Measurements from ENCODE around the gene CHRNA3.
"Not testable (repeated sequence)": the region's sequence is repeated elsewhere in the genome, so short reads cannot be mapped to it uniquely, and the experiment has no call there.

CHRNA3 gene

DNA sequence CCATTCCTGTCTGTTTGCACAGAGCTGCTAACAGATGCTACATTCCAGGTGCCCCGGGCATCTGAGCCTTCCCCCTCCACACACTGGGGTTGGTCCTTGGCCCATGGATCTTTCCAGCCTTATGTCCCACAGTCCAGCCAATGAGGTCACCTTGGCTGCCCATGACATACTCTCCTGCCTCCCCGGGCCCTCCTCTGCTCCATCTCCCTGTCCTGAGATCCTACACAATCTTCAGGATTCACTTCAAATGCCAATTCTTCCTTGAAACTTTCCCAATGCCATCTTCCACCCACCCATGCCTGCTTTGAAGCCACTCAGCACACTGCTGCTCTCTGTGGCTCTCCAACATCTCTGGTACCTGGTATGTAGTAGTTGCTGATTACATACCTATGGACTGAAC, 4.3 kb downstream of the CHRNA3 start:
- no peak for DNase-seq

GRCh38 chr15:78615151-78615589, 5.6 kb downstream of the CHRNA3 start:
- DNase-seq: no peak

DNA sequence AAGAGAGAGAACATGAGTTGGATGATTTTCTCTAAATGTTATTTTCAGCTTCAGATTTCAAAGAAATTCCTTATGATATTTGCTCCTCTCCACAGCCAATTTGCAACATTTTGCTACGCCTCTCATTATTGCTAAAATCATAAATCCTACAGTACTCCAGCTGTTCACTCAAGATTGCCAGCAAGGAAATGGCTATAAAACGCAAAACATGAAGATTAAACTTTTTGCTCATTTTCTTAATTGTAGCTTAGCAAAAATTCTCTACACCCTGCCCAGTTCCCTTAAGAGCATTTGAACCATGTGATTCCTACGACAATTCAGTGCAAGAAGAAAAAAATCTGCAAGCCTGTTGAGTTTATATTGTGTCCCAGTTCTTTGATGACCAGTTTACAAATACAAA, 6.8 kb downstream of the CHRNA3 start:
- no peak for DNase-seq

DNA sequence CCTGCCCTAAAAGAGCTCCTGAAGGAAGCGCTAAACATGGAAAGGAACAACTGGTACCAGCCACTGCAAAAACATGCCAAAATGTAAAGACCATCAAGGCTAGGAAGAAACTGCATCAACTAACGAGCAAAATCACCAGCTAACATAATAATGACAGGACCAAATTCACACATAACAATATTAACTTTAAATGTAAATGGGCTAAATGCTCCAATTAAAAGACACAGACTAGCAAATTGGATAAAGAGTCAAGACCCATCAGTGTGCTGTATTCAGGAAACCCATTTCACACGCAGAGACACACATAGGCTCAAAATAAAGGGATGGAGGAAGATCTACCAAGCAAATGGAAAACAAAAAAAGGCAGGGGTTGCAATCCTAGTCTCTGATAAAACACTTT, 11.2 kb downstream of the CHRNA3 start:
- not testable (repeated sequence) for DNase-seq

GRCh38 chr15:78605680-78606079, 15.1 kb downstream of the CHRNA3 start:
- DNase-seq: no peak

GRCh38 chr15:78605201-78605600, 15.6 kb downstream of the CHRNA3 start:
- DNase-seq: no peak

DNA sequence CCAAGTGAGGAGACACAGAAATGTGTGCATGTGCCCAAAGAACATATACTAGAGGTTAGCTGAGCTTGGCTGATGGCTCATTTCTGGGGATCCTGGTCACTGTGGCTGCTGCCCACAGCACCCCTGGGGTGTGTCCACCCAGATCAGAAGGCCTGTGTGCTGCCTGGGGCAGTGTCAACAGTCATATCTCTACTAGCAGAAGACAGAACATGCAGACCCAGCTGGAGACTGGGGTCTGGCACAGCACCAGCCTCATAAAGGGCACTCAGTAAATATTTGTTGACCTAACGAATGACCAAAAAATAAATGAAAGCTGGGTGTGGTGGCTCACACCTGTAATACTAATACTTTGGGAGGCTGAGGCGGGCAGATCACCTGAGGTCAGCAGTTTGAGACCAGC, 16.4 kb downstream of the CHRNA3 start:
- DNase-seq: no peak

GRCh38 chr15:78603467-78603866, 17.3 kb downstream of the CHRNA3 start:
- no peak for DNase-seq

DNA sequence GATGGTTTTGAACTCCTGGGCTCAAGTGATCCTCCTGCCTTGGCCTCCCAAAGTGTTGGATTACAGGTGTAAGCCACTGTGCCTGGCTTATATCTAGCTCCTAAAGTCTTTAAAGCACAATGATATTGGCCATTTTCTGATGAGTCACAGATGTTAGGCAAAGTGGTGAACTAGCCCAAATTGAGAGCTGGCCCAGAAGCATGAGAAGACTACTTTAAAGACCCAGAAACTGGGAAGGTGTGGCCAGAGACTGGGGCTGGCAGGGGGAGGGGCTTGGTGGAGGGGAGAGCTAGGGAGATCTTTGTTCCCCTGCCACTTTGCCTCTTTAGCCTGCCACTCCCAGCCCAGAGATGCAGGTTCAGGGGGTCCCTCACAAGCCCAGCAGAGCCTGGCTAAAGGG, 21.6 kb downstream of the CHRNA3 start:
- no peak for DNase-seq

- no peak for DNase-seq
Observed at GRCh38 chr15:78598348-78598747, 22.4 kb downstream of the CHRNA3 start.

GRCh38 chr15:78597583-78597982, 23.2 kb downstream of the CHRNA3 start:
- DNase-seq: no peak

GRCh38 chr15:78574944-78575343, 45.9 kb downstream of the CHRNA3 start:
- DNase-seq: no peak

- DNase-seq: no peak
Observed at GRCh38 chr15:78573416-78573815, 47.4 kb downstream of the CHRNA3 start.

DNA sequence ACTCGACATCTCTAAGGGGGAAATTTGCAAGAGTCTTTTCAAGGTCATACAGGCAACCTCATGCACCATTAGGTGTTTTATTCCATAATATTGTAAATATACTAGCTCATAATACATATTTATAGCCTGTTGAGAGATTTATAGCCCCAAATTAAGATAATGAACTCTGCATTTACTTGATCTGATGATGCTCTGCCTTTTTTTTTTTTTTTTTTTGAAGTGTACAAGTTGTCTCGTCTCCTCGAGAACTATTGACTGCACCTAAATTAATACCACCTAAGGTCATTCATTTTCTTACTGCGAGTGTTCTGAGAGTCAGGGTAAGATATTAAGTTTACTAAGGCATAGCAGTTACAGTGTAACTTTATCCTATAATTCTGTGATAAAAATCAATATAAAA, 49.4 kb downstream of the CHRNA3 start:
- no peak for DNase-seq

DNA sequence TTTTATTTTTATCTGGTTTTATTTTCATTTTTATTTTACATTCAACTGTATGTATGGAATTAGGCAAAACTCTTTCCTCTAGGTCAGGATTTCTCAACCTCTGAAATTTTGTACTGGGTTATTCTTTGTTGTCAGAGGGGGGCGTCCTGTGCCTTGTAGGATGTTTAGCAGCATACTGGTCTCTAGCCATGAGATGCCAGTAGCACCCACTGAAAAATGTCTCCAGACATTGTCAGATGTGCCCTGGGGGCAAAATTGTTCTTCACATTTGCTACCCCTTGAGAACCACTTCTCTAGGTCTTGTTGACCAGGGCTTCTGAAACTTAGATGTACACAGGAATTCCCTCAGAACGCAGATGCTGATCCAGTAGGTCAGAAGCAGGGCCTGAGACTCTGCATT, 50.1 kb downstream of the CHRNA3 start:
- no peak for DNase-seq

- DNase-seq: no peak
Observed at GRCh38 chr15:78567531-78567930, 53.3 kb downstream of the CHRNA3 start.

DNA sequence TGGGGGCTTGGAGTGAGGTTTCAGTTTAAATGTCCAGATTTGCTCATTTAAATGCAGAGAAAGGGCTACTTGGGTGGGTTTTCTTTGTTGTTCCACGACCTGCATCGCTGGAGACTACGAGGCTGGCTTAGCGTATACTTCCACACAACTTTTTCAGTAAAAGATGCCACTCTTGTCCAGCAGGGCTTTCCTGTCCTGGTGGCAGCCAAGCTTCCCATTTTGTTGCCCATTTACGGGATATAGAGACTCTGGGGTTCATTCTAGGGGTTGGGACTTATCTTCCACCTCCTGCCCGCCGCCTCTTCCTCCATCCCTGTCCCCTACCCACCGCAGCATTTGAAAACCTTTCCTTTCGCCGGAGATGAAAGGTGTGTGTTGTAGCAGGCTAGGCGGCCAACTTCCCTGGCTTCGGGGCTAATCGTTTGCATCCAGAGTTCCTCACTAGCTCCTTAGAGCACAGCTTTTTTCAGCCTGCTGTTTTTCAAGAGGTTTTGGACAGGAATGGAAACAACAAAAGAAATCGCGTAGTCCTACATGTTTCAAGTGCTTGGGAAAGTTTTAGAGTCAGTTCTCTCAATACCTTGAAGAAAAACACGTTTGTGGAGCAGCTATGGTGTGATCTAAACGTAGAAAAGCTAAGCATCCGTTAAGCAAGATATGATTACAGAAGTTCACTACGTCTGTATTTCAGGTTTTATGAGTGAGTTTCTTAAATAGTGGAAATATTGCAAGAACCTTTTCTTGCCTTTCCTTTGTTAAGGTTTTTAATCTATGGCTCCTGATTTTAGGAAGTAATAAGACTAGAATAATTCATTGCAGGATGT, 54.6 kb downstream of the CHRNA3 start:
- DNase-seq: peak; percentile 15

DNA sequence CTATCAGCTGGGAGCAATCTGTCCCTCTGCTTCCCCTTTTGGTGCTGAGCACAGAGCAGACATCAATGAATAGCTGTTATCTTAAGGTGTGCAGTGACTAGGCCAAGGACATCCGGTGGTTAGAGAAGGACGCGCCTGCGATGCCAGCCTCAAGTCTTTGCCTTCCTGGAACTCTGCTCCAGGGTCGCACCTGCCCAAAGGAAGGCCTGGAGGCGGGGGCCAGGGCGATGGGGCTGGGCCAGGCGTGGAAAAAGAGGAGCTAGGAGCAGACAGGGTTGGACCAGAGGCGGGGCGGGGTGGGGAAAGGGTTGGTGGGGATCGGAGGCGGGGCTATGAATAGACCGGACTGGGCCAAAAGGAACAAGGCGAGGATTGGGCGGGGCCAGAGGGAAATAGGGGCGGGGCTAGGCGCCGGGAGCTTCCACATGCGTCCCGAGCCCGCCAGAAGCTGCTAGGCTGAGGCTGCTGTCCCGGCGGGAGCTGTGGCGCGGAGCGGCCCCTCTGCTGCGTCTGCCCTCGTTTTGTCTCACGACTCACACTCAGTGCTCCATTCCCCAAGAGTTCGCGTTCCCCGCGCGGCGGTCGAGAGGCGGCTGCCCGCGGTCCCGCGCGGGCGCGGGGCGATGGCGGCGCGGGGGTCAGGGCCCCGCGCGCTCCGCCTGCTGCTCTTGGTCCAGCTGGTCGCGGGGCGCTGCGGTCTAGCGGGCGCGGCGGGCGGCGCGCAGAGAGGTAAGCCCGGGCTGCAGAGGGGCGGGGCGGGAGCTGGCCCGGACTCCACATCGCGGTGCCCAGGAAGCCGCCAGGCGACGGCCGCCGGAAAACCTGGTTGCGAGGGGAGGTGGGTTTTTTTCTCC, 55.5 kb downstream of the CHRNA3 start, which contains the start of gene CHRNA5:
TSS of gene CHRNA5 (plus strand) at position 424 of the 854 bp plus-strand sequence. CDS start at position 624, 200 bp downstream.
- peak; percentile 96 for DNase-seq

GRCh38 chr15:78564743-78565096, 56.1 kb downstream of the CHRNA3 start:
- DNase-seq: no peak

DNA sequence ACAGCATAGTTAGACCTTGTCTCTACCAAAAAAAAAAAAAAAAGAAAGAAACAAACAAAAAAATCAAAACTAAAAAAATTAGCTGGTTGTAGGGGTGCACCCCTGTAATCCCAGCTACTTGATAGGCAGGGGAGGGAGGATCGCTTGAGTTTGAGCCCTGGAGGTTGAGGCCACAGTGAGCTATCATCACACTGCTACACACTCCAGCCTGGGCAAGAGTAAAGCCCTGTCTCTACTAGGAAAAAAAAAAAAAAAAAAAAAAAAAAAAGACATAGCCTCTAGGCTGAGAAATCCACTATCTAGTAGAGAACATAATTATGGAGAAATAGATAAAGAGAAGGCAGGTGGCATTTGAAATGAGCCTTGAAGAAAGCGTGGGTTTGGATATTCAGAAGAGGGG, 57.7 kb downstream of the CHRNA3 start:
- DNase-seq: no peak

DNA sequence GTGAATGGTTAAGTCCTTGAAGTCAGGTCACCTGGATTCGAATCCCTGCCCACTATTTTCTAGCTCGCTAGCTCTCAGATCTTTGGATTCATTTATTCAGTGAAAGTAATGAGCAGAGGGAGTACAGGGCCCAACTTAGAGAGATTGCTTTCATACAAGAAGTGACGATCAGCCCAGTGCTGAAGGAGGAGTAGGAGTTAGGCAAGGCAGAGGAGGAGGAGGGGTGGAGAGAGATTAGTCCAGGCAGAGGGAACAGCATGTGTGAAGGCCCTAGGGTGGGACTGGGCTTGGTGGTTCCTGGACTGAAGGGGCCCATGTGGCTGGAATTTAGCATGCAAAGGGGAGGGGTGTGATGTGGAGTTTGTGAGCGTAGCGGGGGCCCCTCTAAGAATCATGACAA, 59.3 kb downstream of the CHRNA3 start:
- no peak for DNase-seq

DNA sequence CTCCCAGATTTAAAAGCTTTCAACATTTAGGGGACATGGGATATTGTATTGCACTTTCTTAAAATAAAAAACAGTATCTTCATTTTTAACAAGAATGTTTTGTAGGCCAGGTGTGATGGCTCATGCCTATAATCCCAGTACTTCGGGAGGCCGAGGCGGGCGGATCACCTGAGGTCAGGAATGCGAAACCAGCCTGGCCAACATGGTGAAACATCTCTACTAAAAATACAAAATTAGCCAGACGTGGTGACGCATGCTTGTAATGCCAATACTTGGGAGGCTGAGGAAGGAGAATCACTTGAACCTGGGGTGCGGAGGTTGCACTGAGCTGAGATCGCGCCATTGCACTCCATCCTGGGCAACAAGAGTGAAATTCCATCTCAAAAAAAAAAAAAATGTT, 60.6 kb downstream of the CHRNA3 start:
- not testable (repeated sequence) for DNase-seq

DNA sequence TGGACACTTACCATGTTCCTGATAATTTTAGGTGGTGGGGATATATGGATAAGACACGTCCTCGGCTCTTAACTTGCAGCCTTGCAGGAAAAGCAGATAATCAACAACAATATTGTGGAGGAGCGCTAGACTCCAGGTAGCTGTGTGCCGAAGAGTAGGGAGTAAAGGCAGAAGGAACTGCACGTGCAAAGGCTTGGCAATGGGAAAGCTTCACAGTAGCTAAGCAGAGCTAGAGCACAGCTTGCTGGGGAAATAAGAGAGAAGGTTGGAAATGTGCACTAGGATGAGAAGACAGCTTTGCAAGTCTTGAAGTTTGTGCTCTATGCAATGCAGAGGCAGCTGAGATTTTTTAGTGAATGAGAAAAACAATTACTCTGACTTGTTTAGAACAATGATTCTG, 68.2 kb downstream of the CHRNA3 start:
- no peak for DNase-seq

- DNase-seq: no peak
Observed at GRCh38 chr15:78551902-78552301, 68.9 kb downstream of the CHRNA3 start.

All from stimulated activated CD4-positive, alpha-beta T cell treated with anti-CD3 and anti-CD28 coated beads, Interleukin-15, amount 100 ng/mL, for 24 hours (primary cell).